ENCODE measurements around the gene EXOSC1. TPM values are rescaled to one million over a fixed set of nuclear protein-coding genes. Genes with fewer than 3 reads are reported as not detected.

The EXOSC1 gene
- total and polyA plus RNA-seq, 4 donors = 28.7 to 60.3 (median 30.8) TPM

GRCh38 chr10:97454330-97455036, 8.7 kb upstream of the EXOSC1 start:
- peak overlapping the region in 1 of 2 donors; percentile 13 for H3K27ac ChIP-seq (ENCODE audit: low read depth in 1 of 2, low read length in 1 of 2)
- no peak for ATAC-seq (ENCODE audit: insufficient read depth, low FRiP score)
- peaks cover 0 to 11% (median 0%) of the 10 kb centered on the region in 5 donors for H3K4me1 ChIP-seq (ENCODE audit: control insufficient read depth in 5 of 5, insufficient read depth in 5 of 5, low read length in 5 of 5)
- peaks cover 23 to 56% (median 48%) of the 10 kb centered on the region in 4 donors for H3K36me3 ChIP-seq (ENCODE audit: control insufficient read depth in 4 of 4, insufficient read depth in 4 of 4, low read length in 4 of 4)
- no peaks in the 10 kb centered on the region for H3K27me3 ChIP-seq (ENCODE audit: control insufficient read depth in 3 of 3, insufficient read depth in 3 of 3, low read length in 2 of 3)
- H3K4me3 ChIP-seq = no peak overlapping the region
- peak in 2 of 3 donors; percentile 62 to 81 for DNase-seq
- no peak for TF ChIP-seq CTCF (IDR thresholded peaks at IDR 0.05; ENCODE audit: control extremely low read depth, extremely low read depth)
- H3K9me3 ChIP-seq (ENCODE audit: control insufficient read depth in 4 of 4, insufficient read depth in 3 of 4, low read length in 3 of 4) = no peaks in the 10 kb centered on the region
- 64 to 71% methylated on average over 3 of the region's 3 CpGs for WGBS, 2 donors
- no peak overlapping the region for H3K9ac ChIP-seq (ENCODE audit: insufficient read depth in 1 of 2, low read length in 2 of 2)

- TF ChIP-seq CTCF (IDR thresholded peaks at IDR 0.05; ENCODE audit: control extremely low read depth, extremely low read depth) = no peak
- Histone ChIP-seq H3K4me1 (ENCODE audit: control insufficient read depth in 5 of 5, insufficient read depth in 5 of 5, low read length in 5 of 5) (peaks cover 0 to 13% (median 5%) of the 10 kb centered on the region in 5 donors), H3K36me3 (ENCODE audit: control insufficient read depth in 4 of 4, insufficient read depth in 4 of 4, low read length in 4 of 4) (peaks cover 6 to 44% (median 34%) of the 10 kb centered on the region in 4 donors), H3K4me3 (no peak overlapping the region), H3K27ac (ENCODE audit: low read depth in 1 of 2, low read length in 1 of 2) (no peak overlapping the region), H3K9me3 (ENCODE audit: control insufficient read depth in 4 of 4, insufficient read depth in 3 of 4, low read length in 3 of 4) (no peaks in the 10 kb centered on the region), H3K27me3 (ENCODE audit: control insufficient read depth in 3 of 3, insufficient read depth in 3 of 3, low read length in 2 of 3) (no peaks in the 10 kb centered on the region), H3K9ac (ENCODE audit: insufficient read depth in 1 of 2, low read length in 2 of 2) (no peak overlapping the region)
- 91 to 96% methylated on average over 6 of the region's 6 CpGs for WGBS, 2 donors
- ATAC-seq (ENCODE audit: insufficient read depth, low FRiP score) = no peak
- no peak for DNase-seq
Observed at GRCh38 chr10:97452352-97452751, 6.5 kb upstream of the EXOSC1 start.

GRCh38 chr10:97451605-97452004, 5.8 kb upstream of the EXOSC1 start:
- no peak for ATAC-seq (ENCODE audit: insufficient read depth, low FRiP score)
- H3K27me3 ChIP-seq (ENCODE audit: control insufficient read depth in 3 of 3, insufficient read depth in 3 of 3, low read length in 2 of 3) = no peaks in the 10 kb centered on the region
- H3K36me3 ChIP-seq (ENCODE audit: control insufficient read depth in 4 of 4, insufficient read depth in 4 of 4, low read length in 4 of 4) = peaks cover 4 to 40% (median 28%) of the 10 kb centered on the region in 4 donors
- no peak for TF ChIP-seq CTCF (IDR thresholded peaks at IDR 0.05; ENCODE audit: control extremely low read depth, extremely low read depth)
- H3K4me3 ChIP-seq = no peak overlapping the region
- H3K9me3 ChIP-seq (ENCODE audit: control insufficient read depth in 4 of 4, insufficient read depth in 3 of 4, low read length in 3 of 4) = no peaks in the 10 kb centered on the region
- no peak for DNase-seq
- no peak overlapping the region for H3K27ac ChIP-seq (ENCODE audit: low read depth in 1 of 2, low read length in 1 of 2)
- no peak overlapping the region for H3K9ac ChIP-seq (ENCODE audit: insufficient read depth in 1 of 2, low read length in 2 of 2)
- 96% methylated on average over 17 of the region's 17 CpGs for WGBS, 2 donors
- peaks cover 0 to 19% (median 9%) of the 10 kb centered on the region in 5 donors for H3K4me1 ChIP-seq (ENCODE audit: control insufficient read depth in 5 of 5, insufficient read depth in 5 of 5, low read length in 5 of 5)
